GM18861 (cell line): ENCODE results near the gene UBTD1.

Experiments
- ATAC-seq: cut with Tn5 transposase; IDR thresholded peaks from one replicate; pipeline ENCODE4 v1.9.1; 2021; ENCODE audit not compliant: unreplicated experiment

The UBTD1 gene

DNA sequence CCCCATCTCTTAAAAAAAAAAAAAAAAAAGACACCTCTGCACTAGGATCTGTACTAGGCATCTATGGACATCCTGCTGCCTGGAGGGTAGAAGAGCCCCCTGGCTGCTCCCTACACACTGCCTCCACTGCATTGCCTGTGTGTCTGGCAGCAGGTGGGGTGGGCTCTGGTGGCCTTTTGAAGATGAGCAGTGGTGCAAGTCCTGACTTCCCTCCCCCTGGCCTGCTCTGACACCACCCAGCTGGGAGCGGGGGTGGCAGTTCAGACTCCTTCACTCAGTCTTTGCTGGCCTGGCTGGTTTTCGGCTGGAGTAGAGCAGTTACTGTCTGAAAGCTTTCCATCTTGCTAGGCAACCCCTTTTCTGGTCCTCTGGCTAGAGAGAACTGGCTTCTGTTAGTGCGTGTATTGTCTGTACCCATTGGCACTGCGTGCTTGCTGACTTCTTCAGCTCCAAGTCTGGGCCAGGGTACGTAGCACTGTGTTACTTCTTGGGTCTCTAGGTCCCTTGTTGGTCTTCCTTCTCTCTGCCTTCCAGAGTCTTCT, 108.4 kb downstream of the UBTD1 start:
- ATAC-seq: no peak

DNA sequence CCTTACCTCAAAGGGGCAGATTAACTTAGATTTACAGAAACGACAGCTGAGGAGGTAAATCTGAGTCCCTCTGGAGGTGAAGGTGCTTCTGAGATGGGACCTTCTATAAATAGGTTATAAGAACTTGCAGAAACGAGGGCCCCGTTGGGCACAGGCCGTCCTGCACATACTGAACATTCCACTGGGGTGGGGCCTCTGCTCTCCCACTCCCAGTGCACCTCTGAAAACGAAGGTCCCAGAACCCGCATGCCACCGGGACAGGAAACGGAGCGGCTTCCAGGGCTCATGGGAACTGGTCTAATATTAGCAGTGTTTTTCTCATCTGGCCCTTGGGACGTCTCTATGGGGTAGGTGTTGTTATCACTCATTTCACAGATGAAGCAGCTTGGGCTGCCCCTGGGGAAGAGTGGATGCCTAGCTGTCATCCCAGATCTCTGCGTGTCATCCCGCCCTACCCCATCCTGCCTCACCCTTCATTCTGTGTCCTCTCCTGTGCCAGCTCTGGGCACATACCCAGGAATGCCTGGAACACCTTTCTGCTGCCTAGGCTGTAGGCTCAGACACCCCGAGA, 110.4 kb downstream of the UBTD1 start:
- no peak for ATAC-seq

DNA sequence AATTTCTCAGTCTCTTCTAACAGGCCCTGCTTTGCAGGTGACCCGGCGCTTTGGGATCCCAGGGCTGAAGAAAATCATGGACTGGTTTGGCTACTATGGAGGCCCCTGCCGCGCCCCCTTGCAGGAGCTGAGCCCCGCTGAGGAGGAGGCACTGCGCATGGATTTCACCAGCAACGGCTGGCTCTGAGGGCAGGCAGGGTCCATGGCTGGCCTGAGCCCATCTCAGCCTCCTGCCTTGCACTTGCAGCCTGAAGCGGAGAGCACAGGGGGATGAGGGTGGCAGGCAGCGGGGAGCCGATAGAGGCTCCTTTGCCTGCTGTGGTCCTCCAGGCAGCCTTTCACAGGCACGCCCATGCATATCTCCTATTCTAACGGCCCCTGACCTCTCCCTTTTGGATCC, 112.7 kb downstream of the UBTD1 start:
- ATAC-seq: no peak

DNA sequence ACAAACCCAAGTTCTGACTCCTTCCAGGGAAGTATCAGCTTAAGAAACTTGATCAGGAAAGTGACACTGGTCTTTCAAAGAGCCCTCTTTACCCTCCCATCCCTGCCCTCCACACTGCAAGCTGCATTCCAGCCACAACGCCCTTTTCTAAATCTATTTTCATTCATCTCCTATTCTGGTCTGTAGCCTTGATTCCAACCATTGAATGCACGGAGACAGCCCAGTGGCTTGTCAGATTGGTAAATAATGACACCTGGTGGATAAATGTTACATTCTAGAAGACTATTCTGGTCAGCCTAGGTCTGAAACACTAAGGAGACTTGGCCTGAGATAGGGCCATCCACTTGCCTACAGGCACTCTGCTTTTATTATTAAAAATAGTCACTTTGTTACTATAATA, 113.7 kb downstream of the UBTD1 start:
- ATAC-seq: no peak

DNA sequence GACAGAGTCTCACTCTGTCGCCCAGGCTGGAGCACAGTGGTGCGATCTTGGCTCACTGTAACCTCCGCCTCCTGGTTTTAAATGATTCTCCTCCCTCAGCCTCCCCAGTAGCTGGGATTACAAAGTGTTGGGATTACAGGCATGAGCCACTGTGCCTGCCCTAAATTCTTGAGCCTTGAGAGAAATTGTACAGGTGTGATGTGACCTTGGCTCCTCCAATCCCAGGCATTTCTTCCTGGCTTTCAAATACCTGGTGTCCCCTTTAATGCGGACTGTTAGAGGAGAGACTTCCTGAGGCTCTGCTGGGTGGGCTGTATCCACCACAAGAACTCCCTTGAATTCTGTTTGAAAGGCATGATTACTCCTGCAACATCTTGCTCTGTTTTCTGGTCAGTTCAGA, 119.6 kb downstream of the UBTD1 start:
- no peak for ATAC-seq

DNA sequence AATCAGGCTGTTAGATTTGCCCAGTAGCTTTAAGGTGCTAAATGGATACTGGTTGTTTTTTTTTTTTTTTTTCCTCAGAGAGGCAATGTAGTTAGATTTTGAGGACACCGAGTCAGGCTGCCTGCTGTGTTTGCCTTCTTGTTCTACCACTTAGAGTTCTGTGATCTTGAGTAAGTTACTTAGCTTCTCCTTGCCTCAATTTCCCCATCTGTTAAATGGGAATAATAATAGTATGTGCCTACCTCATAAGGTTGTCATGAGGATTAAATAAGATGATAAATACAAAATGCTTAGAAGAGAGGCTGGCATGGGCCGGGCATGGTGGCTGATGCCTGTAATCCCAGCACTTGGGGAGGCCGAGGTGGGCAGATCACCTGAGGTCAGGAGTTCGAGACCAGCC, 120.0 kb downstream of the UBTD1 start:
- no peak for ATAC-seq
